LNCaP clone FGC (cell line): ENCODE results near the gene ESRRB.

Experiments
- DNase-seq: peaks from one replicate; pipeline ENCODE4 v3.0.0-alpha.2; 2011; ENCODE audit warnings: low read depth
- H3K4me3 ChIP-seq: 2 replicates; pipeline ENCODE4 v1.5.1; 2011; ENCODE audit warnings: mild to moderate bottlenecking, low read depth, low read length, control low read depth
- TF ChIP-seq, protein P1 (sequence below): IDR thresholded peaks from 2 replicates; pipeline ENCODE4 v1.5.1; 2012; ENCODE audit warnings: mild to moderate bottlenecking; ENCODE audit not compliant: control insufficient read depth, insufficient read depth; ENCODE audit errors: extremely low read depth

Gene ESRRB

DNA sequence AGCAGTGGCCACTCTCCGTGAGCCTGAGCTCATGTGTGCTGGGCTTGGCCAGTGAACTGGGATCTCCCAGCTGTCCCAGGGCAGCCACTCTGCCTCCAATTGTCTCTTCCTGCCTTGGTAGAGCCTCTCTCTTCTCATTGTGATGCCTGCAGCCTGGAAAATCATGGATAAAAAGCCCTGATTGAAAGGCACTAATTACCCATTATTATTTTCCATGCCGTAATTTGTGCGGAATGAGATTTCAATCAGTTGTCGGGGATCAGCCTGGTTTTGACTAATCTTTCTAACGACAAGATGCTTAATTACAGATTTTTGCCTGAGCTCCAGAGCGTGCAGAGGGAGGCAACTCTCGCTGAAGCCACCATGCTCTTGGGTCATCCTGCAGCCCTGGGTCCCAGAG lies 52.7 kb downstream of the ESRRB start:
- TF ChIP-seq, protein P1, sequence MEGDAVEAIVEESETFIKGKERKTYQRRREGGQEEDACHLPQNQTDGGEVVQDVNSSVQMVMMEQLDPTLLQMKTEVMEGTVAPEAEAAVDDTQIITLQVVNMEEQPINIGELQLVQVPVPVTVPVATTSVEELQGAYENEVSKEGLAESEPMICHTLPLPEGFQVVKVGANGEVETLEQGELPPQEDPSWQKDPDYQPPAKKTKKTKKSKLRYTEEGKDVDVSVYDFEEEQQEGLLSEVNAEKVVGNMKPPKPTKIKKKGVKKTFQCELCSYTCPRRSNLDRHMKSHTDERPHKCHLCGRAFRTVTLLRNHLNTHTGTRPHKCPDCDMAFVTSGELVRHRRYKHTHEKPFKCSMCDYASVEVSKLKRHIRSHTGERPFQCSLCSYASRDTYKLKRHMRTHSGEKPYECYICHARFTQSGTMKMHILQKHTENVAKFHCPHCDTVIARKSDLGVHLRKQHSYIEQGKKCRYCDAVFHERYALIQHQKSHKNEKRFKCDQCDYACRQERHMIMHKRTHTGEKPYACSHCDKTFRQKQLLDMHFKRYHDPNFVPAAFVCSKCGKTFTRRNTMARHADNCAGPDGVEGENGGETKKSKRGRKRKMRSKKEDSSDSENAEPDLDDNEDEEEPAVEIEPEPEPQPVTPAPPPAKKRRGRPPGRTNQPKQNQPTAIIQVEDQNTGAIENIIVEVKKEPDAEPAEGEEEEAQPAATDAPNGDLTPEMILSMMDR = no peak
- no peak for DNase-seq
- no peak overlapping the region for H3K4me3 ChIP-seq

DNA sequence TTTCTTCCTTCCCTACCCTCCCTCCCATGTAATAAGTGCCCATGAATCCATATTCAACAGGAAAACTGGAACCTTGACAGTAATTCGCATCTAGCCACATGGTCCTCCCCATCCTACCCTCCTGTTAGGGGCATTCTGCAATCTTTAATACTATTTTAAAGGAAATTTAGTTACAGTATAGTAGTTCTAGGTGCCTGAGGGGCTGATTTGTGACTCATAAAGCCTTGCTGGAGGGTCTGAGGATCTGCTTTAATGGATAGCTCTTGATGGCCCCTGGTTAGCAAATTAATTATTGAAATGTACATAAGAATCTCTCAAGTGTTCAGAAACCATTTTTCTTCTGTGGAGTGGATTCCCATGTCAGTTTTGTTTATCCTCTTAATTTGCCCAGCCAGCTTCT lies 54.1 kb downstream of the ESRRB start:
- DNase-seq = no peak
- TF ChIP-seq, protein P1 = no peak

DNA sequence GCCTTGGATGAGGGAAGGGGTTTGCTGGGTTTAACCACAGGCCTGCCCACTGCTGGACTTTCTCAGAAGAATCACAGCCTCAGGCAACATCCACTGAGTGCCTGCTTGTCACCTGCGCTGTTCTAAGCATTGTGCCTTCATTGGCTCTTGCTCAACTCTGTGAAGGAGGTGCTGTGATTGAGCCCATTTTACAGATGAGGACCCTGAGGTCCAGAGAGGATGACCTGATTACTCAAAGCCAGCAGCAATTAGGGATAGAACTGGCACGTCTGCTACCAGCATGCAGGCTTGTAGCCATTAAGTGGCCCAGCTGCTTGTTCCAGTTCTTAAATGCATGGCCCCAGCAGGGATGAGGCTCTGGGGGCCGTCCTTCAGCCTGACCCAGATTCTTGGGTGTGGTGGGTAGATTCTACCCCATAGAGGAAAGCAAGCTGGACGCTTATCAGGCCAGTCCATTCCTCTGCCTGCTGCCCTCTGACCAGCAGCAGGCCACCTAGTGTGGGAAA lies 54.6 kb downstream of the ESRRB start:
- TF ChIP-seq, protein P1 = no peak
- DNase-seq = no peak
- no peak overlapping the region for H3K4me3 ChIP-seq

More for the DNA sequence above, 54.1 kb downstream of the ESRRB start:
- H3K4me3 ChIP-seq = no peak overlapping the region

DNA sequence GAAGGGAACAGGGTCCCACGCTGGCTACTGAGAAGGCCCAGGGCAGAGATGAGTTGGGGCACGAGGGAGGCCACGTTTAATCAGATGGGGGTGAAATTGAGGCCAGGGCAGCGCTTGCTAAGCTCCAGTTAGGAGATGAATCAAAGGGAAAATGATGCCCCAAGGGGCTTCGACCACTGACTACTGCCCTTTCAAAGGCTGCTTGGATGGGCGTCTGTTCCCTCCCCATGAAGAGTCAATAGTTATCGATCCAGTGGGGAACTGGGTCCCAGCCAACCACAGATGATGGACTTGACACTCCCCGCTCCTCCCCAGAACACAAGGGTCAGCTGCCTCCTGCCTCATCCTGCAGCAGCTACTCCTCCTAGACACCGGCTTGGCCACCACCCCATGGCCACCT lies 55.6 kb downstream of the ESRRB start:
- DNase-seq = no peak
- TF ChIP-seq, protein P1 = no peak
- no peak overlapping the region for H3K4me3 ChIP-seq

- TF ChIP-seq, protein P1 = no peak
- H3K4me3 ChIP-seq = no peak overlapping the region
- no peak for DNase-seq
Observed at GRCh38 chr14:76432827-76433752, 57.2 kb downstream of the ESRRB start.

DNA sequence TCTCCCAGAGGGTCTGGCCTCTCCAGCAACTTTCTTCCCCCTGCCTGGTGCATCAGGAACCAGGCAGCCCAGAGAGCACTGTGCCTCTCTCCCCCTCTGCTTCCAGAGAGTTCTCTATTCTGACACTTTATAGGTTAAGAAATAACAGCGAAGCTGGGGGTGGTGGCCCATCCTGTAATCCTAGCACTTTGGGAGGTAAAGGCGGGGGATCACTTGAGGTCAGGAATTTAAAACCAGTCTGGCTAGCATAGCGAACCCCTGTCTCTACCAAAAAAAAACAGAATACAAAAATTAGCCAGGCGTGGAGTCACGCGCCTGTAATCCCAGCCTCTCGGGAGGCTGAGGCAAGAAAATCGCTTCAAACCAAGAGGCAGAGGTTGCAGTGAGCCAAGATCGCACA lies 58.3 kb downstream of the ESRRB start:
- TF ChIP-seq, protein P1 = no peak
- no peak for DNase-seq
- no peak overlapping the region for H3K4me3 ChIP-seq
